Gastroesophageal sphincter (tissue), 3 donors: ENCODE data around the gene MVD.

ENCODE experiments used
- CTCF ChIP-seq, 4 experiments: fragments of 200-600 bp in 2 of 4; fragments of 450-650 bp in 2 of 4; sonication (generic) in 1 of 4; IDR thresholded peaks; one replicate each; pipeline ENCODE4 v1.5.1; 2017 to 2019; ENCODE audit warnings: antibody characterized with exemption in 4 of 4, mild to moderate bottlenecking in 2 of 4, moderate library complexity in 2 of 4
- EP300 ChIP-seq: sonication (generic); formaldehyde crosslinking; IDR thresholded peaks from one replicate; pipeline ENCODE4 v1.6.1; 2017; ENCODE audit warnings: antibody characterized with exemption, mild to moderate bottlenecking
- POLR2A ChIP-seq, 2 donors: fragments of 450-650 bp; IDR thresholded peaks; one replicate each; pipeline ENCODE4 v1.6.1; 2017; ENCODE audit warnings: antibody characterized with exemption in 2 of 2, mild to moderate bottlenecking in 2 of 2, moderate library complexity in 1 of 2
- POLR2AphosphoS5 ChIP-seq: sonication (generic); formaldehyde crosslinking; IDR thresholded peaks from one replicate; pipeline ENCODE4 v1.6.1; 2017; ENCODE audit warnings: antibody characterized with exemption

- no peak for TF ChIP-seq CTCF (IDR thresholded peaks at IDR 0.05)
- TF ChIP-seq POLR2A (IDR thresholded peaks at IDR 0.05) = no peak
- TF ChIP-seq EP300 = no peak
- no peak for TF ChIP-seq POLR2AphosphoS5
Observed at GRCh38 chr16:88645455-88645854, 17.4 kb downstream of the MVD start.
